Cardiac muscle cell (in vitro differentiated cells and primary cell): Measurements from ENCODE around the gene TARS1. TPM values are rescaled to one million over a fixed set of nuclear protein-coding genes. Genes with fewer than 3 reads are reported as not detected.

Source experiments
- DNase-seq, 2 donors: peaks; one replicate each; pipeline versions ENCODE4 v3.0.0 to v3.0.0-alpha.2; 2010 to 2017; ENCODE audit warnings: low read depth in 1 of 2, low spot score in 1 of 2
- H3K27ac ChIP-seq: fragments of 200-600 bp; sonication (generic); 2 replicates; pipeline ENCODE4 v1.5.1; 2016
- H3K27me3 ChIP-seq: fragments of 200-600 bp; sonication (generic); 2 replicates; pipeline ENCODE4 v1.6.0; 2016; ENCODE audit warnings: control low read depth
- H3K36me3 ChIP-seq: fragments of 200-600 bp; sonication (generic); 2 replicates; pipeline ENCODE4 v1.5.1; 2016; ENCODE audit warnings: control low read depth
- H3K4me1 ChIP-seq: fragments of 200-600 bp; sonication (generic); 2 replicates; pipeline ENCODE4 v1.8.1; 2017; ENCODE audit warnings: low read depth, mild to moderate bottlenecking, mixed run types
- H3K4me3 ChIP-seq: fragments of 200-600 bp; sonication (generic); 2 replicates; pipeline ENCODE4 v1.5.1; 2016; ENCODE audit warnings: mild to moderate bottlenecking
- H3K9me3 ChIP-seq: fragments of 200-600 bp; sonication (generic); 2 replicates; pipeline ENCODE4 v1.5.1; 2017; ENCODE audit warnings: low read depth, mild to moderate bottlenecking, control low read depth
- polyA plus RNA-seq: library from polyadenylated mRNA; unstranded; fragments of >200 nt; fragmentation: Nextera tagmentation; extraction: Ambion mirVana; gene quantifications from 2 replicates; pipeline ENCODE4 v1.2.1, GENCODE V29; 2016
- total RNA-seq: library from RNA; depleted of rRNA; stranded (reverse); fragments of >200 nt; gene quantifications from 2 replicates; pipeline ENCODE4 v1.2.3, GENCODE V29; 2016
- TF ChIP-seq, protein P1 (sequence below): IDR thresholded peaks from 2 replicates; pipeline ENCODE4 v1.5.1; 2012; ENCODE audit warnings: low read depth, mild to moderate bottlenecking, low read length

TARS1 gene
- total RNA-seq: 75.2 and 80.8 TPM in 2 replicates
- polyA plus RNA-seq: 73.5 and 80.5 TPM in 2 replicates

- Histone ChIP-seq H3K4me3 (peak within 1 kb of the TSS; percentile 73), H3K9me3 (no peaks in the 10 kb centered on the region), H3K27me3 (no peaks in the 10 kb centered on the region), H3K36me3 (peaks cover 5% of the 10 kb centered on the region), H3K4me1 (peaks cover 17% of the 10 kb centered on the region), H3K27ac (peak within 1 kb of the TSS; percentile 93)
- TF ChIP-seq, protein P1, sequence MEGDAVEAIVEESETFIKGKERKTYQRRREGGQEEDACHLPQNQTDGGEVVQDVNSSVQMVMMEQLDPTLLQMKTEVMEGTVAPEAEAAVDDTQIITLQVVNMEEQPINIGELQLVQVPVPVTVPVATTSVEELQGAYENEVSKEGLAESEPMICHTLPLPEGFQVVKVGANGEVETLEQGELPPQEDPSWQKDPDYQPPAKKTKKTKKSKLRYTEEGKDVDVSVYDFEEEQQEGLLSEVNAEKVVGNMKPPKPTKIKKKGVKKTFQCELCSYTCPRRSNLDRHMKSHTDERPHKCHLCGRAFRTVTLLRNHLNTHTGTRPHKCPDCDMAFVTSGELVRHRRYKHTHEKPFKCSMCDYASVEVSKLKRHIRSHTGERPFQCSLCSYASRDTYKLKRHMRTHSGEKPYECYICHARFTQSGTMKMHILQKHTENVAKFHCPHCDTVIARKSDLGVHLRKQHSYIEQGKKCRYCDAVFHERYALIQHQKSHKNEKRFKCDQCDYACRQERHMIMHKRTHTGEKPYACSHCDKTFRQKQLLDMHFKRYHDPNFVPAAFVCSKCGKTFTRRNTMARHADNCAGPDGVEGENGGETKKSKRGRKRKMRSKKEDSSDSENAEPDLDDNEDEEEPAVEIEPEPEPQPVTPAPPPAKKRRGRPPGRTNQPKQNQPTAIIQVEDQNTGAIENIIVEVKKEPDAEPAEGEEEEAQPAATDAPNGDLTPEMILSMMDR: no peak
- DNase-seq: peak; percentile 100
Measured at GRCh38 chr5:33440482-33441240, at the start of gene TARS1. TSS of gene TARS1 (plus strand) at chr5:33440965. CDS start at chr5:33441087, 122 bp downstream.

GRCh38 chr5:33398501-33398900 lies 42.3 kb upstream of the TARS1 start:
- no peaks in the 10 kb centered on the region for H3K27me3 ChIP-seq
- TF ChIP-seq, protein P1: no peak
- no peaks in the 10 kb centered on the region for H3K4me1 ChIP-seq
- H3K4me3 ChIP-seq: no peak overlapping the region
- no peaks in the 10 kb centered on the region for H3K9me3 ChIP-seq
- no peaks in the 10 kb centered on the region for H3K36me3 ChIP-seq
- H3K27ac ChIP-seq: no peak overlapping the region
- DNase-seq: no peak

DNA sequence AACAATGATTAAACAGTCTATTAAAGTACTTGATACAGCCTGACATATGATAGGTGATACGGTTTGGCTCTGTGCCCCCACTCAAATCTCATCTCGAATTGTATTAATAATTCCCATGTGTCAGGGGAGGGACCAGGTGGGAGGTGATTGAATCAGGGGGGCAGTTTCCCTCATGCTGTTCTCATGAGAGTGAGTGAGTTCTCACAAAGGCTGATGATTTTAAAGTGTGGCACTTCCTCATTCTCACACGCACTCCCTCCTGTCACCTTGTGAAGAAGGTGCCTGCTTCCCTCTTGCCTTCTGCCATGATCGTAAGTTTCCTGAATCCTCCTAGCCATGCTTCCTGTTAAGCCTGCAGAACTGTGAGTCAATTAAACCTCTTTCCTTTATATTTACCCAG lies 40.1 kb upstream of the TARS1 start:
- TF ChIP-seq, protein P1: no peak
- DNase-seq: no peak
- no peak overlapping the region for H3K27ac ChIP-seq
- no peaks in the 10 kb centered on the region for H3K27me3 ChIP-seq
- no peaks in the 10 kb centered on the region for H3K36me3 ChIP-seq
- no peaks in the 10 kb centered on the region for H3K4me1 ChIP-seq
- H3K9me3 ChIP-seq: no peaks in the 10 kb centered on the region
- no peak overlapping the region for H3K4me3 ChIP-seq

DNA sequence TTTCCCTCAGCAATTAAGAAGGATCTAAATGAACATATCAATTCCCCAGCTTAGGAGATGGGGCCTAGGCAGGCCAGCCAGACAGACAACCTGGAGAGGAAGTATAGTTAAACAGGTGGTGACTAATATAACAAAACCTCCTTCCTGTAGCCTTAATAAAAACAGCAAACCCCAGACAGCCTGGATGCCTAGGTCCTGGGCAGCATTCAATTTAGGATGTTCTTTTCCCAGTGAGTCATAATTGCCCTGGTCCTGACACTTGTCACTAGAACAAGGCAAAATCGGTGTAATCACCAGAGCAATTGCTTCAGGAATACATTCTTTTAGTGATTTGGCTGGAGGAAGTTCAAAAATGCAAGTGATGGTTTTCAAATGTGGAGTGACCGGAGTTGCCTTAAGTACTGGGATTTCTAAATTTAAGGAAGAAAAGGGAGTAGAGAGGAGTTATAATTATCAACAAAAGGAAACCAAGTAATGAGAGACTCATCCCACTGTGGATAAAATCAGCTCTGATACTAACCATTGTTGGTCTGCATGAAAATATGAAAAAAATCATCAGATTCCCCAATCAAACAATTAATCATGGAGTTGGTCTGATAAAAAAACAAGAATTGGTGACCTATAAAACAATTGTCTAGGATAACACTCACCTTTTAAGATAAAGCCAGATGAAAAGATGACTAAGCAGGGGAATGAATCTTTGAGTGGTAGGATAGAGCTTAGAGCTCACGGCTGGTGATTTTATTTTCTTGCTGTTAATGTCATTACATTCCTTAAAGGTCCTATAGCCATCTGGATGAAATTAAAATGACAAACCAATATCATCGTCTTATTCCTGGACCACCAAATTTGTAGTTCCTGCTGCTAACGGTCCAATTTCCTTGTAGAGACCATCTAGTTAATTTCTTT lies 39.0 kb upstream of the TARS1 start:
- Histone ChIP-seq H3K9me3 (no peaks in the 10 kb centered on the region), H3K4me1 (no peaks in the 10 kb centered on the region), H3K36me3 (no peaks in the 10 kb centered on the region), H3K27ac (no peak overlapping the region), H3K27me3 (no peaks in the 10 kb centered on the region), H3K4me3 (no peak overlapping the region)
- TF ChIP-seq, protein P1: no peak
- peak in 1 of 2 donors; percentile 46 for DNase-seq

GRCh38 chr5:33403187-33403586 lies 37.6 kb upstream of the TARS1 start:
- TF ChIP-seq, protein P1: no peak
- Histone ChIP-seq H3K27ac (no peak overlapping the region), H3K9me3 (no peaks in the 10 kb centered on the region), H3K36me3 (no peaks in the 10 kb centered on the region), H3K4me1 (no peaks in the 10 kb centered on the region), H3K4me3 (no peak overlapping the region), H3K27me3 (no peaks in the 10 kb centered on the region)
- DNase-seq: no peak
